Neural cell (in vitro differentiated cells): Measurements from ENCODE around the gene ANTXR1.

Experiments
- MXI1 ChIP-seq: fragments of 450-650 bp; conservative IDR thresholded peaks from 2 replicates; pipeline ENCODE4 v1.6.1; 2014; ENCODE audit warnings: antibody characterized with exemption, mild to moderate bottlenecking; ENCODE audit not compliant: poor library complexity, severe bottlenecking
- POLR2AphosphoS5 ChIP-seq: IDR thresholded peaks from 2 replicates; pipeline ENCODE4 v1.6.1; 2012
- RAD21 ChIP-seq: fragments of 450-650 bp; conservative IDR thresholded peaks from 2 replicates; pipeline ENCODE4 v1.6.1; 2014; ENCODE audit warnings: antibody characterized with exemption, mild to moderate bottlenecking, moderate library complexity
- SMC3 ChIP-seq: fragments of 450-650 bp; conservative IDR thresholded peaks from 2 replicates; pipeline ENCODE4 v1.6.1; 2014; ENCODE audit warnings: antibody characterized with exemption, mild to moderate bottlenecking, moderate library complexity; ENCODE audit not compliant: poor library complexity
- TAF1 ChIP-seq: IDR thresholded peaks from 2 replicates; pipeline ENCODE4 v1.6.1; 2012; ENCODE audit warnings: low read depth
- TF ChIP-seq, protein P1 (sequence below): fragments of 450-650 bp; IDR thresholded peaks from 2 replicates; pipeline ENCODE4 v1.5.1; 2014; ENCODE audit warnings: antibody characterized with exemption, mild to moderate bottlenecking, moderate library complexity; ENCODE audit not compliant: poor library complexity, severe bottlenecking
- TF ChIP-seq, protein P2 (sequence below): IDR thresholded peaks from 2 replicates; pipeline ENCODE4 v1.6.1; 2012; ENCODE audit warnings: borderline replicate concordance

DNA sequence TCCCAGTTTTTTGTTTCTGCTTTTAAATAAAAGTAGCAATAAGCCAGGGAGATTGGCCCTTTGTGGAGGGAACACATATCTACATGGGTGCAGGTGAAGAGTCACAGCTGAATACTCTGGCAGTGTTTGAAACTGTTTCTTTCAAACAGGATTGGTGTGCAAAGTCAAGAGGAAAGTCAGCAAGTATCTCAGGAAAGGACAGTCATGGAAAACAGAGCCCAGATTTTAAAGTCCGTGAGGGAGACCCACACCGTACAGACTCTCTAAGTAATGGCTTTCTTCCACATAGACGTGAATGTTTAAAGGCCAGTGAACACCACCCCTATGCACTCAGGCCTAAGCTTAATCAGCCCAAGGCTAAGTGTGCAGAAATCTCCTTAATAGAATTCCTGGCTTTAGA, 278.7 kb downstream of the ANTXR1 start:
- TF ChIP-seq, protein P1, sequence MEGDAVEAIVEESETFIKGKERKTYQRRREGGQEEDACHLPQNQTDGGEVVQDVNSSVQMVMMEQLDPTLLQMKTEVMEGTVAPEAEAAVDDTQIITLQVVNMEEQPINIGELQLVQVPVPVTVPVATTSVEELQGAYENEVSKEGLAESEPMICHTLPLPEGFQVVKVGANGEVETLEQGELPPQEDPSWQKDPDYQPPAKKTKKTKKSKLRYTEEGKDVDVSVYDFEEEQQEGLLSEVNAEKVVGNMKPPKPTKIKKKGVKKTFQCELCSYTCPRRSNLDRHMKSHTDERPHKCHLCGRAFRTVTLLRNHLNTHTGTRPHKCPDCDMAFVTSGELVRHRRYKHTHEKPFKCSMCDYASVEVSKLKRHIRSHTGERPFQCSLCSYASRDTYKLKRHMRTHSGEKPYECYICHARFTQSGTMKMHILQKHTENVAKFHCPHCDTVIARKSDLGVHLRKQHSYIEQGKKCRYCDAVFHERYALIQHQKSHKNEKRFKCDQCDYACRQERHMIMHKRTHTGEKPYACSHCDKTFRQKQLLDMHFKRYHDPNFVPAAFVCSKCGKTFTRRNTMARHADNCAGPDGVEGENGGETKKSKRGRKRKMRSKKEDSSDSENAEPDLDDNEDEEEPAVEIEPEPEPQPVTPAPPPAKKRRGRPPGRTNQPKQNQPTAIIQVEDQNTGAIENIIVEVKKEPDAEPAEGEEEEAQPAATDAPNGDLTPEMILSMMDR = no peak
- no peak for TF ChIP-seq POLR2AphosphoS5
- no peak for TF ChIP-seq SMC3
- TF ChIP-seq, protein P2, sequence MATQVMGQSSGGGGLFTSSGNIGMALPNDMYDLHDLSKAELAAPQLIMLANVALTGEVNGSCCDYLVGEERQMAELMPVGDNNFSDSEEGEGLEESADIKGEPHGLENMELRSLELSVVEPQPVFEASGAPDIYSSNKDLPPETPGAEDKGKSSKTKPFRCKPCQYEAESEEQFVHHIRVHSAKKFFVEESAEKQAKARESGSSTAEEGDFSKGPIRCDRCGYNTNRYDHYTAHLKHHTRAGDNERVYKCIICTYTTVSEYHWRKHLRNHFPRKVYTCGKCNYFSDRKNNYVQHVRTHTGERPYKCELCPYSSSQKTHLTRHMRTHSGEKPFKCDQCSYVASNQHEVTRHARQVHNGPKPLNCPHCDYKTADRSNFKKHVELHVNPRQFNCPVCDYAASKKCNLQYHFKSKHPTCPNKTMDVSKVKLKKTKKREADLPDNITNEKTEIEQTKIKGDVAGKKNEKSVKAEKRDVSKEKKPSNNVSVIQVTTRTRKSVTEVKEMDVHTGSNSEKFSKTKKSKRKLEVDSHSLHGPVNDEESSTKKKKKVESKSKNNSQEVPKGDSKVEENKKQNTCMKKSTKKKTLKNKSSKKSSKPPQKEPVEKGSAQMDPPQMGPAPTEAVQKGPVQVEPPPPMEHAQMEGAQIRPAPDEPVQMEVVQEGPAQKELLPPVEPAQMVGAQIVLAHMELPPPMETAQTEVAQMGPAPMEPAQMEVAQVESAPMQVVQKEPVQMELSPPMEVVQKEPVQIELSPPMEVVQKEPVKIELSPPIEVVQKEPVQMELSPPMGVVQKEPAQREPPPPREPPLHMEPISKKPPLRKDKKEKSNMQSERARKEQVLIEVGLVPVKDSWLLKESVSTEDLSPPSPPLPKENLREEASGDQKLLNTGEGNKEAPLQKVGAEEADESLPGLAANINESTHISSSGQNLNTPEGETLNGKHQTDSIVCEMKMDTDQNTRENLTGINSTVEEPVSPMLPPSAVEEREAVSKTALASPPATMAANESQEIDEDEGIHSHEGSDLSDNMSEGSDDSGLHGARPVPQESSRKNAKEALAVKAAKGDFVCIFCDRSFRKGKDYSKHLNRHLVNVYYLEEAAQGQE = no peak
- TF ChIP-seq MXI1 = no peak
- no peak for TF ChIP-seq TAF1
- no peak for TF ChIP-seq RAD21
